ENCODE results near the gene IL15.

The IL15 gene

GRCh38 chr4:141638230-141638629 lies 1.8 kb downstream of the IL15 start:
- no peak overlapping the region for H3K4me3 Mint-ChIP-seq

GRCh38 chr4:141640696-141641095 lies 4.3 kb downstream of the IL15 start:
- ATAC-seq, result no peak
- Mint-ChIP-seq H3K36me3 (peaks cover 5% of the 10 kb centered on the region), H3K4me1 (peaks cover 63% of the 10 kb centered on the region), H3K4me3 (no peak overlapping the region), H3K9me3 (no peaks in the 10 kb centered on the region), H3K27ac (no peak overlapping the region)
- no peak for DNase-seq (ENCODE audit: low spot score in 2 of 2)

More at GRCh38 chr4:141638230-141638629, 1.8 kb downstream of the IL15 start:
- no peak for ATAC-seq
- DNase-seq (ENCODE audit: low spot score in 2 of 2), result no peak
- Mint-ChIP-seq H3K27ac (peak overlapping the region; percentile 50), H3K4me1 (peaks cover 50% of the 10 kb centered on the region), H3K36me3 (peaks cover 5% of the 10 kb centered on the region), H3K9me3 (no peaks in the 10 kb centered on the region)

- no peaks in the 10 kb centered on the region for H3K9me3 Mint-ChIP-seq
These were observed 5.7 kb downstream of the IL15 start for GRCh38 chr4:141642063-141642462.

GRCh38 chr4:141642711-141643110 lies 6.3 kb downstream of the IL15 start:
- peak; percentile 81 for ATAC-seq
- H3K4me1 Mint-ChIP-seq, result peaks cover 69% of the 10 kb centered on the region
- no peaks in the 10 kb centered on the region for H3K36me3 Mint-ChIP-seq
- H3K27ac Mint-ChIP-seq, result no peak overlapping the region
- no peak for DNase-seq (ENCODE audit: low spot score in 2 of 2)
- H3K4me3 Mint-ChIP-seq, result no peak overlapping the region
- no peaks in the 10 kb centered on the region for H3K9me3 Mint-ChIP-seq

More at GRCh38 chr4:141642063-141642462, 5.7 kb downstream of the IL15 start:
- H3K4me3 Mint-ChIP-seq, result no peak overlapping the region
- DNase-seq (ENCODE audit: low spot score in 2 of 2) (no peak), ATAC-seq (no peak)
- H3K36me3 Mint-ChIP-seq, result peaks cover under 1% of the 10 kb centered on the region
- H3K4me1 Mint-ChIP-seq, result peaks cover 68% of the 10 kb centered on the region
- H3K27ac Mint-ChIP-seq, result no peak overlapping the region

GRCh38 chr4:141643557-141643956 lies 7.2 kb downstream of the IL15 start:
- Mint-ChIP-seq H3K4me3 (peak overlapping the region; percentile 3), H3K9me3 (no peaks in the 10 kb centered on the region), H3K4me1 (peaks cover 65% of the 10 kb centered on the region), H3K27ac (peak overlapping the region; percentile 35), H3K36me3 (no peaks in the 10 kb centered on the region)
- DNase-seq (ENCODE audit: low spot score in 2 of 2), result no peak
- ATAC-seq, result peak; percentile 95

- Mint-ChIP-seq H3K4me3 (no peak overlapping the region), H3K9me3 (no peaks in the 10 kb centered on the region), H3K36me3 (no peaks in the 10 kb centered on the region), H3K27ac (no peak overlapping the region), H3K4me1 (peaks cover 49% of the 10 kb centered on the region)
- DNase-seq (ENCODE audit: low spot score in 2 of 2), result no peak
- ATAC-seq, result peak; percentile 68
These were observed 9.4 kb downstream of the IL15 start for GRCh38 chr4:141645611-141646340.

- DNase-seq (ENCODE audit: low spot score in 2 of 2) (no peak), ATAC-seq (no peak)
- Mint-ChIP-seq H3K4me3 (no peak overlapping the region), H3K36me3 (no peaks in the 10 kb centered on the region), H3K4me1 (peaks cover 52% of the 10 kb centered on the region), H3K27ac (no peak overlapping the region), H3K9me3 (no peaks in the 10 kb centered on the region)
These were observed 10.6 kb downstream of the IL15 start for GRCh38 chr4:141646969-141647368.

- peaks cover 42% of the 10 kb centered on the region for H3K4me1 Mint-ChIP-seq
- H3K36me3 Mint-ChIP-seq, result no peaks in the 10 kb centered on the region
- H3K9me3 Mint-ChIP-seq, result no peaks in the 10 kb centered on the region
- H3K4me3 Mint-ChIP-seq, result no peak overlapping the region
- ATAC-seq (no peak), DNase-seq (ENCODE audit: low spot score in 2 of 2) (no peak)
- no peak overlapping the region for H3K27ac Mint-ChIP-seq
These were observed 11.6 kb downstream of the IL15 start for GRCh38 chr4:141647966-141648365.

- H3K4me1 Mint-ChIP-seq, result peaks cover 24% of the 10 kb centered on the region
- DNase-seq (ENCODE audit: low spot score in 2 of 2) (no peak), ATAC-seq (no peak)
These were observed 15.9 kb downstream of the IL15 start for GRCh38 chr4:141652161-141652778.

GRCh38 chr4:141654098-141654497 lies 17.7 kb downstream of the IL15 start:
- no peaks in the 10 kb centered on the region for H3K36me3 Mint-ChIP-seq
- DNase-seq (ENCODE audit: low spot score in 2 of 2), result no peak
- no peak overlapping the region for H3K4me3 Mint-ChIP-seq
- no peaks in the 10 kb centered on the region for H3K9me3 Mint-ChIP-seq
- peak overlapping the region; percentile 30 for H3K27ac Mint-ChIP-seq
- H3K4me1 Mint-ChIP-seq, result peaks cover 23% of the 10 kb centered on the region
- ATAC-seq, result no peak

More at GRCh38 chr4:141652161-141652778, 15.9 kb downstream of the IL15 start:
- Mint-ChIP-seq H3K27ac (no peak overlapping the region), H3K36me3 (no peaks in the 10 kb centered on the region), H3K4me3 (no peak overlapping the region), H3K9me3 (no peaks in the 10 kb centered on the region)

GRCh38 chr4:141656031-141656430 lies 19.6 kb downstream of the IL15 start:
- H3K4me3 Mint-ChIP-seq, result no peak overlapping the region
- no peak for ATAC-seq
- no peaks in the 10 kb centered on the region for H3K9me3 Mint-ChIP-seq

GRCh38 chr4:141657550-141658250 lies 21.3 kb downstream of the IL15 start:
- no peaks in the 10 kb centered on the region for H3K9me3 Mint-ChIP-seq
- H3K4me1 Mint-ChIP-seq, result peaks cover 41% of the 10 kb centered on the region
- H3K36me3 Mint-ChIP-seq, result no peaks in the 10 kb centered on the region
- DNase-seq (ENCODE audit: low spot score in 2 of 2), result no peak
- H3K27ac Mint-ChIP-seq, result no peak overlapping the region
- ATAC-seq, result no peak
- H3K4me3 Mint-ChIP-seq, result no peak overlapping the region

More at GRCh38 chr4:141656031-141656430, 19.6 kb downstream of the IL15 start:
- Mint-ChIP-seq H3K4me1 (peaks cover 36% of the 10 kb centered on the region), H3K27ac (no peak overlapping the region), H3K36me3 (no peaks in the 10 kb centered on the region)
- DNase-seq (ENCODE audit: low spot score in 2 of 2), result no peak

GRCh38 chr4:141658309-141658708 lies 21.9 kb downstream of the IL15 start:
- no peaks in the 10 kb centered on the region for H3K9me3 Mint-ChIP-seq
- DNase-seq (ENCODE audit: low spot score in 2 of 2), result no peak
- H3K4me1 Mint-ChIP-seq, result peaks cover 41% of the 10 kb centered on the region
- H3K4me3 Mint-ChIP-seq, result no peak overlapping the region
- H3K36me3 Mint-ChIP-seq, result no peaks in the 10 kb centered on the region
- no peak for ATAC-seq
- H3K27ac Mint-ChIP-seq, result no peak overlapping the region

GRCh38 chr4:141659539-141659938 lies 23.2 kb downstream of the IL15 start:
- no peaks in the 10 kb centered on the region for H3K9me3 Mint-ChIP-seq
- DNase-seq (ENCODE audit: low spot score in 2 of 2) (no peak), ATAC-seq (peak; percentile 65)
- no peak overlapping the region for H3K4me3 Mint-ChIP-seq
- no peaks in the 10 kb centered on the region for H3K36me3 Mint-ChIP-seq
- no peak overlapping the region for H3K27ac Mint-ChIP-seq
- H3K4me1 Mint-ChIP-seq, result peaks cover 35% of the 10 kb centered on the region

GRCh38 chr4:141660880-141661279 lies 24.5 kb downstream of the IL15 start:
- Mint-ChIP-seq H3K27ac (no peak overlapping the region), H3K4me1 (peaks cover 30% of the 10 kb centered on the region), H3K4me3 (no peak overlapping the region), H3K36me3 (no peaks in the 10 kb centered on the region), H3K9me3 (no peaks in the 10 kb centered on the region)
- no peak for DNase-seq (ENCODE audit: low spot score in 2 of 2)
- ATAC-seq, result peak; percentile 82
